ENCODE measurements around the gene KCNQ1. TPM values are rescaled to one million over a fixed set of nuclear protein-coding genes. Genes with fewer than 3 reads are reported as not detected.

KCNQ1 gene
- polyA plus RNA-seq, 2 donors: 0.31 to 0.52 TPM

- WGBS, 2 donors: 79 to 89% methylated on average over 5 of the region's 5 CpGs
- H3K9me3 ChIP-seq (ENCODE audit: control insufficient read depth in 2 of 2, insufficient read depth in 1 of 2, low read depth in 1 of 2, low read length in 1 of 2): no peaks in the 10 kb centered on the region
- no peak overlapping the region for H3K27ac ChIP-seq (ENCODE audit: low read depth in 2 of 2, low read length in 1 of 2)
Observed at GRCh38 chr11:2586793-2587131, 142.0 kb downstream of the KCNQ1 start.

GRCh38 chr11:2587132-2587930 is 142.5 kb downstream of the KCNQ1 start:
- Histone ChIP-seq H3K4me3 (ENCODE audit: low read depth in 1 of 2, low read length in 2 of 2) (no peak overlapping the region), H3K27me3 (ENCODE audit: control insufficient read depth in 1 of 2, insufficient read depth in 2 of 2, low read length in 2 of 2) (no peaks in the 10 kb centered on the region), H3K9me3 (ENCODE audit: control insufficient read depth in 2 of 2, insufficient read depth in 1 of 2, low read depth in 1 of 2, low read length in 1 of 2) (no peaks in the 10 kb centered on the region), H3K36me3 (ENCODE audit: control insufficient read depth in 2 of 2, insufficient read depth in 2 of 2, low read length in 1 of 2) (no peaks in the 10 kb centered on the region), H3K4me1 (ENCODE audit: control insufficient read depth in 2 of 2, insufficient read depth in 2 of 2, low read length in 1 of 2) (no peaks in the 10 kb centered on the region), H3K27ac (ENCODE audit: low read depth in 2 of 2, low read length in 1 of 2) (no peak overlapping the region)
- 93 to 94% methylated on average over 18 to 20 of the region's 20 CpGs for WGBS, 2 donors

More at GRCh38 chr11:2586793-2587131, 142.0 kb downstream of the KCNQ1 start:
- H3K4me1 ChIP-seq (ENCODE audit: control insufficient read depth in 2 of 2, insufficient read depth in 2 of 2, low read length in 1 of 2): no peaks in the 10 kb centered on the region
- no peaks in the 10 kb centered on the region for H3K27me3 ChIP-seq (ENCODE audit: control insufficient read depth in 1 of 2, insufficient read depth in 2 of 2, low read length in 2 of 2)
- no peak overlapping the region for H3K4me3 ChIP-seq (ENCODE audit: low read depth in 1 of 2, low read length in 2 of 2)
- H3K36me3 ChIP-seq (ENCODE audit: control insufficient read depth in 2 of 2, insufficient read depth in 2 of 2, low read length in 1 of 2): no peaks in the 10 kb centered on the region

- no peaks in the 10 kb centered on the region for H3K27me3 ChIP-seq (ENCODE audit: control insufficient read depth in 1 of 2, insufficient read depth in 2 of 2, low read length in 2 of 2)
- H3K27ac ChIP-seq (ENCODE audit: low read depth in 2 of 2, low read length in 1 of 2): no peak overlapping the region
- WGBS, 2 donors: 89 to 90% methylated on average over 24 to 25 of the region's 25 CpGs
- H3K4me1 ChIP-seq (ENCODE audit: control insufficient read depth in 2 of 2, insufficient read depth in 2 of 2, low read length in 1 of 2): no peaks in the 10 kb centered on the region
- H3K4me3 ChIP-seq (ENCODE audit: low read depth in 1 of 2, low read length in 2 of 2): no peak overlapping the region
- no peaks in the 10 kb centered on the region for H3K36me3 ChIP-seq (ENCODE audit: control insufficient read depth in 2 of 2, insufficient read depth in 2 of 2, low read length in 1 of 2)
- H3K9me3 ChIP-seq (ENCODE audit: control insufficient read depth in 2 of 2, insufficient read depth in 1 of 2, low read depth in 1 of 2, low read length in 1 of 2): no peaks in the 10 kb centered on the region
Observed at GRCh38 chr11:2587976-2588748, 143.4 kb downstream of the KCNQ1 start.

GRCh38 chr11:2588809-2589537 is 144.2 kb downstream of the KCNQ1 start:
- Histone ChIP-seq H3K27me3 (ENCODE audit: control insufficient read depth in 1 of 2, insufficient read depth in 2 of 2, low read length in 2 of 2) (no peaks in the 10 kb centered on the region), H3K4me1 (ENCODE audit: control insufficient read depth in 2 of 2, insufficient read depth in 2 of 2, low read length in 1 of 2) (no peaks in the 10 kb centered on the region), H3K36me3 (ENCODE audit: control insufficient read depth in 2 of 2, insufficient read depth in 2 of 2, low read length in 1 of 2) (no peaks in the 10 kb centered on the region), H3K9me3 (ENCODE audit: control insufficient read depth in 2 of 2, insufficient read depth in 1 of 2, low read depth in 1 of 2, low read length in 1 of 2) (no peaks in the 10 kb centered on the region), H3K27ac (ENCODE audit: low read depth in 2 of 2, low read length in 1 of 2) (no peak overlapping the region), H3K4me3 (ENCODE audit: low read depth in 1 of 2, low read length in 2 of 2) (no peak overlapping the region)
- 78 to 82% methylated on average over 26 to 29 of the region's 29 CpGs for WGBS, 2 donors

GRCh38 chr11:2589538-2589934 is 144.7 kb downstream of the KCNQ1 start:
- H3K9me3 ChIP-seq (ENCODE audit: control insufficient read depth in 2 of 2, insufficient read depth in 1 of 2, low read depth in 1 of 2, low read length in 1 of 2): no peaks in the 10 kb centered on the region
- H3K36me3 ChIP-seq (ENCODE audit: control insufficient read depth in 2 of 2, insufficient read depth in 2 of 2, low read length in 1 of 2): no peaks in the 10 kb centered on the region
- no peak overlapping the region for H3K27ac ChIP-seq (ENCODE audit: low read depth in 2 of 2, low read length in 1 of 2)
- H3K4me1 ChIP-seq (ENCODE audit: control insufficient read depth in 2 of 2, insufficient read depth in 2 of 2, low read length in 1 of 2): no peaks in the 10 kb centered on the region
- WGBS, 2 donors: 86 to 88% methylated on average over 12 of the region's 12 CpGs
- H3K4me3 ChIP-seq (ENCODE audit: low read depth in 1 of 2, low read length in 2 of 2): no peak overlapping the region
- no peaks in the 10 kb centered on the region for H3K27me3 ChIP-seq (ENCODE audit: control insufficient read depth in 1 of 2, insufficient read depth in 2 of 2, low read length in 2 of 2)

- no peak overlapping the region for H3K4me3 ChIP-seq (ENCODE audit: low read depth in 1 of 2, low read length in 2 of 2)
- H3K27ac ChIP-seq (ENCODE audit: low read depth in 2 of 2, low read length in 1 of 2): no peak overlapping the region
- no peaks in the 10 kb centered on the region for H3K36me3 ChIP-seq (ENCODE audit: control insufficient read depth in 2 of 2, insufficient read depth in 2 of 2, low read length in 1 of 2)
- WGBS, 2 donors: 90 to 91% methylated on average over 13 of the region's 13 CpGs
- H3K4me1 ChIP-seq (ENCODE audit: control insufficient read depth in 2 of 2, insufficient read depth in 2 of 2, low read length in 1 of 2): no peaks in the 10 kb centered on the region
- H3K9me3 ChIP-seq (ENCODE audit: control insufficient read depth in 2 of 2, insufficient read depth in 1 of 2, low read depth in 1 of 2, low read length in 1 of 2): no peaks in the 10 kb centered on the region
- H3K27me3 ChIP-seq (ENCODE audit: control insufficient read depth in 1 of 2, insufficient read depth in 2 of 2, low read length in 2 of 2): no peaks in the 10 kb centered on the region
Observed at GRCh38 chr11:2590131-2590964, 145.5 kb downstream of the KCNQ1 start.

GRCh38 chr11:2590965-2591754 is 146.4 kb downstream of the KCNQ1 start:
- 86 to 87% methylated on average over 28 of the region's 28 CpGs for WGBS, 2 donors
- no peak overlapping the region for H3K27ac ChIP-seq (ENCODE audit: low read depth in 2 of 2, low read length in 1 of 2)
- H3K9me3 ChIP-seq (ENCODE audit: control insufficient read depth in 2 of 2, insufficient read depth in 1 of 2, low read depth in 1 of 2, low read length in 1 of 2): no peaks in the 10 kb centered on the region
- no peaks in the 10 kb centered on the region for H3K36me3 ChIP-seq (ENCODE audit: control insufficient read depth in 2 of 2, insufficient read depth in 2 of 2, low read length in 1 of 2)
- H3K4me3 ChIP-seq (ENCODE audit: low read depth in 1 of 2, low read length in 2 of 2): no peak overlapping the region
- H3K27me3 ChIP-seq (ENCODE audit: control insufficient read depth in 1 of 2, insufficient read depth in 2 of 2, low read length in 2 of 2): no peaks in the 10 kb centered on the region
- H3K4me1 ChIP-seq (ENCODE audit: control insufficient read depth in 2 of 2, insufficient read depth in 2 of 2, low read length in 1 of 2): no peaks in the 10 kb centered on the region

- no peaks in the 10 kb centered on the region for H3K4me1 ChIP-seq (ENCODE audit: control insufficient read depth in 2 of 2, insufficient read depth in 2 of 2, low read length in 1 of 2)
- no peaks in the 10 kb centered on the region for H3K9me3 ChIP-seq (ENCODE audit: control insufficient read depth in 2 of 2, insufficient read depth in 1 of 2, low read depth in 1 of 2, low read length in 1 of 2)
- no peaks in the 10 kb centered on the region for H3K36me3 ChIP-seq (ENCODE audit: control insufficient read depth in 2 of 2, insufficient read depth in 2 of 2, low read length in 1 of 2)
- WGBS, 2 donors: 93 to 94% methylated on average over 10 of the region's 10 CpGs
- no peak overlapping the region for H3K27ac ChIP-seq (ENCODE audit: low read depth in 2 of 2, low read length in 1 of 2)
- H3K4me3 ChIP-seq (ENCODE audit: low read depth in 1 of 2, low read length in 2 of 2): no peak overlapping the region
- H3K27me3 ChIP-seq (ENCODE audit: control insufficient read depth in 1 of 2, insufficient read depth in 2 of 2, low read length in 2 of 2): no peaks in the 10 kb centered on the region
Observed at GRCh38 chr11:2591805-2592204, 147.0 kb downstream of the KCNQ1 start.

Measured in esophagus (tissue), 2 donors.